TTC549 (cell line): ENCODE data around the gene COL18A1.

Source experiments
- FAIRE-seq: peaks from 2 replicates; lab custom pipeline; 2012; peaks lifted over from hg19 to GRCh38; lab: Jason Lieb, UNC

The COL18A1 gene

DNA sequence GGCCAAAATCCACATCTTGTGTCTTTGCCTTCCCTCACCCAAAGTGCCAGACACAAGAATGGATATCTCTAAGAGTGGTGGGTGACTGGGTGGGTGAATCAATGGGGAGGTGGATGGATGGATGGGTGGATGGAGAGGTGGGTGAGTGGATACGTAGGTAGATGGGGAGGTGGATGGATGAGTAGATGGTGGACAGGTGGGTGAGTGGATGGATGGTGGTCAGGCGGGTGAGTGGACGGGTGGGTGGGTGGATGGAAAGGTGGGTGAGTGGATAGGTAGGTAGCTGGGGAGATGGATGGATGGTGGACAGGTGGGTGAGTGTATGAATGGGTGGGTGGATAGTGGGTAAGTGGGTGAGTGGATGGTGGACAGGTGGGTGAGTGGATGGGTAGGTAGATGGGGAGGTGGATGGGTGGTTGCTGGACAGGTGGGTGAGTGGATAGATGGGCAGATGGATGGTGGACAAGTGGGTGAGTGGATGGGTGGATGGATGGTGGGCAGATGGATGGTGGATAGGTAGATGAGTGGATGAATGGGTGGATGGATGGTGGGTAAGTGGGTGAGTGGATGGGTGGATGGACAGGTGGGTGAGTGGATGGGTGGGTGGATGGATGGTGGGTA, 103.0 kb downstream of the COL18A1 start:
- no peak for FAIRE-seq

DNA sequence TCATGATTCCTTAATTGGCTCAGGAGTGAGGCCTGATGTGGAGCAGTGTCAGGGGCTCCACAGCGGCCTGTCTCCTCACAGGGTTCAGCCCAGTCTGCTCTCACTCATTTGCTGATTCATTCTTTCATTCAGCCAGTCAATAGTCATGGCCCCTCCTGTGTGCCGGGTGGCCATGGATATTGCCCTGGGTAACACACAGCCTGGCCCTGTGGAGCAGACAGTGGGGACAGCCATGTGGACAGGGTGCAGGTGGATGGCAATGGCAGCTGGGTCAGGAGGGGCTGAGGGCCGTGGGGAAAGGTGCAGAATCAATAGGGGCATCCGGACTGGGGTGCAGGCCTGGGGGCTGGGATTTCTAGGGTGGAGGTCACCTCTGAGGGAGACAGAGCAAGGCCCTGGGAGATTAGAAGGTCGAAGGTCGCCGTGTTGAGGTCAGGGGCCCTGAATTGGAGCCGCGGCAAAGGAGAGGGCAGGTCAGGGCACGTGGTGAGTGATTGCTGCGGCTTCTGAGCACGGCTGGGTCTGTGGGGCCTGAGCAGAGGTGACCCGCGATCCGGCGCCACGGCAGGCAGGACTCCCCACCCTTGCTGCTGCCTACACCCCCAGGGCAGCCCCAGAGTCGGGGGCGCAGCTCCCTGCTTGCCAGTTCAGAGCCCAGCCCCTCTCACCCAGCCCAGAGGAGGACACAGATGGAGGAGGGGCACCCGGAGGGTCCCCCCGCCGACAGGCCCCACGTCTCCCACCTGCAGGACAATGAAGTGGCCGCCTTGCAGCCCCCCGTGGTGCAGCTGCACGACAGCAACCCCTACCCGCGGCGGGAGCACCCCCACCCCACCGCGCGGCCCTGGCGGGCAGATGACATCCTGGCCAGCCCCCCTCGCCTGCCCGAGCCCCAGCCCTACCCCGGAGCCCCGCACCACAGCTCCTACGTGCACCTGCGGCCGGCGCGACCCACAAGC, 103.9 kb downstream of the COL18A1 start:
- no peak for FAIRE-seq

DNA sequence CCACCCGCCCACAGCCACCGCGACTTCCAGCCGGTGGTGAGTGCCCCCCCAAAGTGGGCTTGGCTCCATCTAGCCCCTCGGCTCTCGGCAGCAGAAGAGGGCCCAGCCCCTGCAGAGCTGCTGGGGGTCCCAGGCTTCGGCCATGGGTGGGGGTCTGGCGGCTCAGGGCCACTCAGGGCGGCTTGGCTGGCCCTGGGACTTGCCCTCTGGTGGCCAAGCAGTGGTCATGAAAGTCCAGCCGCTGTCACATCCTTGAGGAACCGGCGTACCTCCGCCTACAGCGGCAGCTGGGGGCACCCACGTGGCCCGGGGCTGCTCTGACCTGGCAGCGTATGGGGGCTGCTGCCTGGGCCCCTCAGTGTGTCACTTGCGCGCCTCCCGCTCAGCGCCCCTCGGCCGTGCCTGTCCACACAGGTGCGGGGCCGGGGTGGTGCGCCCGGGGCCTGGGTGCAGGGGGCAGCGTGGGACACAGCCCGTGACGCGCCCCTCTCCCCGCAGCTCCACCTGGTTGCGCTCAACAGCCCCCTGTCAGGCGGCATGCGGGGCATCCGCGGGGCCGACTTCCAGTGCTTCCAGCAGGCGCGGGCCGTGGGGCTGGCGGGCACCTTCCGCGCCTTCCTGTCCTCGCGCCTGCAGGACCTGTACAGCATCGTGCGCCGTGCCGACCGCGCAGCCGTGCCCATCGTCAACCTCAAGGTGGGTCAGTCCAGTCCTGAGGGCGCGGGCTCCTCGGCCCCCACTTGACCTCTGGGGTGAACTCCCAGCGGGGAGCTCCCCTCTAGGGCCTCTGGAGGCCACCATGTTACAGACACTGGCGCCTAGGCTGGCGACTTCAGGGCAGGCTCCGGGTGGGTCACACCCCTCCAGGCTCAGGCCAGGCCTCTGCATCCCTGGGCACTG, 104.9 kb downstream of the COL18A1 start:
- no peak for FAIRE-seq

DNA sequence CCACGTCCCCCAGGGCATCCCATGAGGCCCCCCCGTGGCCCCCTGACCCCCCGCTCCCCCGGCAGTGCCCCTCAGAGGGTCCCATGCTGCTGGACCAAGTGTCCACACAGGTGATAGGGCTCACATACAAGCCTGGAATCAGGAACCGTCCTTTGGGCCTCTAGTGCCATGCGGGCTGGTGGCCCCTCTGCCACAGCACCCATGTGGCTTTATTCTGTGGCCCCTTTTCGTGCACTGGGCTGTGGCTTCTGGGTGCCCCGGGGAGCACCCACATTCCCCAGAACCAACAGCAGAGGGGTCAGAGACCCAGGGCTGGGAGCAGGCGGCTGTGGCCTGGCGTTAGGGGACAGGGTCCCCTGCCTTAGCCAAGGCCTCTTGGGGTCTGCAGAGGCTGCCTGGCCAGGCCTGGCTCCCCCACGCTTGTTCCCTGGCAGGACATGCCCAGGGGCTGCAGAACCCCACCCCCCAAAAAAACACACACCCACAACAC, 105.5 kb downstream of the COL18A1 start:
- no peak for FAIRE-seq

DNA sequence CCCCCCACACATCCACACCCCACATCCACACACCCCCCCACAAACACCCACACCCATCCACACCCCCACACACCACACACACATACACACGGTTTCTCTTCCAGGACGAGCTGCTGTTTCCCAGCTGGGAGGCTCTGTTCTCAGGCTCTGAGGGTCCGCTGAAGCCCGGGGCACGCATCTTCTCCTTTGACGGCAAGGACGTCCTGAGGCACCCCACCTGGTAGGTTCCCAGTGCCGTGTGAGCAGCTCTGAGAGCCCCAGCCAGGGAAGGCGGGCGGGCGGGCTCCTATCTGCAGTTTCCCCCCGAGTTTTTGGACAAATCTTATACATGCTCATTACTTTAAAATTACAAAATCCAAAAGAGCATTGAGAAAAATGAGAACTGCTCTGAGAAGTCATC, 106.0 kb downstream of the COL18A1 start:
- no peak for FAIRE-seq

DNA sequence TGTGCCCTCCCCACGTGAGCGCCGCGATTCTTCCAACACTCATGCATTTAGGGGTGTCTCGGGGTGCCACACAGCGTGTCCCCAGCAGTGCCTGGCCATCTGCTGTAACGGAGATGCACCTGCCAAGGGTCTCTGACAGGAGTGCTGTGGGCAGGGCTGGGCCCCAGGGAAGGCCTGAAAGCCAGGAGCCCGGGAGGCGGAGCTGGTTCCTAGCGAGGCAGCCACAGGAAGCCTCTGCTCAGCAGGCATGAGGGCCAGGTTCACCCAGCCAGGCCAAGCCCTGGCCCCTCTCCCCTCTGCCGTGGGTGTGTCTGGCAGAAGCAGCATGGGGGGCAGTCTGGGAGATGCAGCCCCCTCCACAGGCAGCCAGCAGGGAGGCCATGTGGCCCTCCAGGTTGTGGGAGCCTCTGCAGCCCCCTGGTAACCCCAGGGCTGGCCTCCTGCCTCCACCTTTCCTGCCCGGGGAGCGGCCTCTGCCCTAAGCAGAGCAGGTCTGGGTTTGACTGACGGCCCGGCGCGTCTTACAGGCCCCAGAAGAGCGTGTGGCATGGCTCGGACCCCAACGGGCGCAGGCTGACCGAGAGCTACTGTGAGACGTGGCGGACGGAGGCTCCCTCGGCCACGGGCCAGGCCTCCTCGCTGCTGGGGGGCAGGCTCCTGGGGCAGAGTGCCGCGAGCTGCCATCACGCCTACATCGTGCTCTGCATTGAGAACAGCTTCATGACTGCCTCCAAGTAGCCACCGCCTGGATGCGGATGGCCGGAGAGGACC, 106.9 kb downstream of the COL18A1 start:
- no peak for FAIRE-seq

DNA sequence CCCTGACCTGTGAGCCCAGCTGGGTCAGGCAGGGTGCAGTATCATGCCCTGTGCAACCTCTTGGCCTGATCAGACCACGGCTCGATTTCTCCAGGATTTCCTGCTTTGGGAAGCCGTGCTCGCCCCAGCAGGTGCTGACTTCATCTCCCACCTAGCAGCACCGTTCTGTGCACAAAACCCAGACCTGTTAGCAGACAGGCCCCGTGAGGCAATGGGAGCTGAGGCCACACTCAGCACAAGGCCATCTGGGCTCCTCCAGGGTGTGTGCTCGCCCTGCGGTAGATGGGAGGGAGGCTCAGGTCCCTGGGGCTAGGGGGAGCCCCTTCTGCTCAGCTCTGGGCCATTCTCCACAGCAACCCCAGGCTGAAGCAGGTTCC, 107.6 kb downstream of the COL18A1 start:
- no peak for FAIRE-seq

DNA sequence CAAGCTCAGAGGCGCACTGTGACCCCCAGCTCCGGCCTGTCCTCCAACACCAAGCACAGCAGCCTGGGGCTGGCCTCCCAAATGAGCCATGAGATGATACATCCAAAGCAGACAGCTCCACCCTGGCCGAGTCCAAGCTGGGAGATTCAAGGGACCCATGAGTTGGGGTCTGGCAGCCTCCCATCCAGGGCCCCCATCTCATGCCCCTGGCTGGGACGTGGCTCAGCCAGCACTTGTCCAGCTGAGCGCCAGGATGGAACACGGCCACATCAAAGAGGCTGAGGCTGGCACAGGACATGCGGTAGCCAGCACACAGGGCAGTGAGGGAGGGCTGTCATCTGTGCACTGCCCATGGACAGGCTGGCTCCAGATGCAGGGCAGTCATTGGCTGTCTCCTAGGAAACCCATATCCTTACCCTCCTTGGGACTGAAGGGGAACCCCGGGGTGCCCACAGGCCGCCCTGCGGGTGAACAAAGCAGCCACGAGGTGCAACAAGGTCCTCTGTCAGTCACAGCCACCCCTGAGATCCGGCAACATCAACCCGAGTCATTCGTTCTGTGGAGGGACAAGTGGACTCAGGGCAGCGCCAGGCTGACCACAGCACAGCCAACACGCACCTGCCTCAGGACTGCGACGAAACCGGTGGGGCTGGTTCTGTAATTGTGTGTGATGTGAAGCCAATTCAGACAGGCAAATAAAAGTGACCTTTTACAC, 108.2 kb downstream of the COL18A1 start:
- FAIRE-seq, result no peak

DNA sequence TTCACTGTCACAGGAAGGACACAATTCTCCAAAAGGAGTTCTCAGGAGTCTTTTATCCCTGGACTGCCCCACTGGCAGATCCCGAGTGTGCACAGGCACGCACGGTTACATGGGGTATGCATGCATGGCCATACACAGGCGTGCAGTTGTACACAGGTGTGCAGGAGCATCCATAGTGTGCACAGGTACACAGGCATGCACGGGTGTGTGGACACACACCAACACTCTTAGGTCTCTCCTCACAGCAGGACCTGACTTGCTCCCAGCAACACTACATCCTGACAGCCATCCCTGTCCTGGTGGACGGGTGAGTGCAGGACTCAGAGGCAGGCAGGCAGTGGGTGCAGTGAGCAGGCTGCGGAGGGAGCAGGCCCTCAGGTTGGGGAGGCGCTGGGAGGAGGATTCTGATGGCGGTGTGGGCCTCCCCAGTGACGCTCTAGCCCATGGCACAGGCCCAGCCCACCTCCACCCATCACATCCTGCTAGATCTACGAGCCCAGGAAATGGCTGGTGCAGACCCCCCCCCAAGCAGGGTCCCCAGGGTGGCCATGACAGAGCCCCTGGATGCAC, 108.9 kb downstream of the COL18A1 start:
- FAIRE-seq, result no peak

DNA sequence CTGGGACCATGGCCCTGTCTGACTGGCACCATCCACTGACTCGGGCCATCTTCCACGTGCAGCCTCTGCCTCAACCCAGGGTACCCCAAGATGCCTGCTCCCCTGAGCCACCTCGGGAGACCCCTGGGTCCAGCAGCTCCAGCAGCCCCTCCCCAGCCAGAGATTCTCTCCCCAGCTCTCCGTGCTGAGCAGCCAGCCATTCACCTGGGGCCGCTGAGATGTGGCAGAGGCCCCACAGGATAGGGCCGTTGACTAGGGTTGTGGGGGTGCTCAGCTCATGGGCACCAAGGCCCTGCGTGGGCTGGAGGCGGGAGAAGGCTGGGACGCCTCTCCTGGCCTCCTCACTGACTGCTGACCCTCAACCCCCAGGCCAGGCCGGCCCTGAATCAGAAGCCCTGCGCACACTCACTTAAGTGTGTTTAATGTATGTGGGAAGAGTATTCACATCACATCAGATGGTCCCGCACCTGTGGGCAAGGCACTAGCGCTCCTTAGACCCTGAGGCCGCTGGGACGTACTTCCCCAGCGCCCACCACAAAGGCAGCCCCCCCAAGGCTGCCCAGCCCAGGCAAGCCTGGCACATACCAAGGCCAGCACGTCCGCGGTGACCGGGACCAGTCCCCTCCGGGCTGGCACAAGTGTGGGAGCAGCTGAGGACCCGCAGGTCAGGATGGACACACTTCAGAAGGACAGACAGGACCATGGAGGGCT, 109.5 kb downstream of the COL18A1 start:
- FAIRE-seq, result no peak

DNA sequence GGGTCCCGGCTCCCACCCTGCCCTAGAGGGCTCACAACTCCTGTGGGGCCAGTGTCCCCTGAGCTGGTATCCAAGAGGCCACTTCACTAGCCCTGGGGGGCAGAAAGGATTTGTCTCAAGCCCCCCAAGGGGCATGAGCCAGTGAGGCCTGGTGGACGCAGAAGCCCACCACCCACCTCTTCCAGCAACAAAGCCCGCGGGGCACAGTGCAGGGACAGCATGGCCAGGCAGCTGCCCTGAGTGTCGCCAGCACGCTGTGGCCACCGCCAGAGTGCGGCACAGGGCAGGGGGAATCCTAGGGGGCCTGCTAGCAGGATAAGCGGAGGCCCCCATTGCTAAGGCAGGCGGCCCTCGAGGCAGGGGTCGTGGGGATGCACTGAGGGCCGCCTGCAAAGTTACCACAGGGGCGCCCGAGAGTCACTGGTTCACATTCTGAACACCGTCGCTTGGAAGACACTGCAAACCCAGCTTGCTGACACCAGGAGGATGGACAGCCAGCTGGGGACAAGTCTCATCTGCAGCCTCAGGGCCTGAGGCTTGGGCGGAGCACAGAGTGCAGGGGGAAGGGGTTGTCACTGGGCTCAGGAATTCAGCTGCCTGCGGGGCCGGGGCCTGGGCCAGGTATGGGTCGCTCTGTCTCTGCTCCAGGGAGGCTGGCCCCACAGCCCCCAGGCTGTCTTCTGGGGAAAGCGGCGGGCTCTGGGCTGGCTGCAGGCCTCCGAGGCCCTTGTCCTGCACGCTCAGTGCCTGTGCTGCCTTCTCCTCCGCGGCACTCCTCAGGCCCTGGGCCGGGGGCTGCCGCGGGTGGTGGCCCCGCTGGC, 110.5 kb downstream of the COL18A1 start:
- FAIRE-seq, result no peak

DNA sequence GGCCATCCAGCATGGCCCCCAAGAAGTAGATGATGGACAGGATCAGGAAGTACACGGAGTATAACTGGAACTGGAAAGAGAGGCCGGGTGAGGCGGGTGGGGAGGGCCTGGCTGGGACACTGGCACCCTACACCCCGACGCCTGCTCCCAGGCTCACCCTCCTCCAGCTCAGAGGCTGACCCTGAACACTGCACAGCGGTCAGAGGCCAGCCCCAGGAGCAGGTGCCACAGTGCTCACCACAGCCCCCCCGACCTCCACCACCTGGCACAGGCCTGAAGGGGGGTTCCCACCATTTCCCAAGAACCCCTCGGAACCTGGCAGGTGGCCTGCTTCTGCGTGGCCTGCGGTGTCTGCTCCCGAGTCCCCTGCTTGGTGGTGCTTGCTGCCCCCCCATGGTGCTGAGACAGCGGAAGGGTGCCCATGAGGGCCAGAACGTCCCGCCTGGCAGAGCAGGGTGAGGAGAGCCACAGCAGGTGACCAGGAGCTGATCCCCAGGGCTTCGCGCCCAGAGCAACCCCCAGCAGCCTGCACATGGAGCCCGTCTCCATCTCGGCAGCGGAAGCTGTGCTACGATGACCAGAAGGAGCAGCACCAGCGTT, 111.2 kb downstream of the COL18A1 start:
- no peak for FAIRE-seq

DNA sequence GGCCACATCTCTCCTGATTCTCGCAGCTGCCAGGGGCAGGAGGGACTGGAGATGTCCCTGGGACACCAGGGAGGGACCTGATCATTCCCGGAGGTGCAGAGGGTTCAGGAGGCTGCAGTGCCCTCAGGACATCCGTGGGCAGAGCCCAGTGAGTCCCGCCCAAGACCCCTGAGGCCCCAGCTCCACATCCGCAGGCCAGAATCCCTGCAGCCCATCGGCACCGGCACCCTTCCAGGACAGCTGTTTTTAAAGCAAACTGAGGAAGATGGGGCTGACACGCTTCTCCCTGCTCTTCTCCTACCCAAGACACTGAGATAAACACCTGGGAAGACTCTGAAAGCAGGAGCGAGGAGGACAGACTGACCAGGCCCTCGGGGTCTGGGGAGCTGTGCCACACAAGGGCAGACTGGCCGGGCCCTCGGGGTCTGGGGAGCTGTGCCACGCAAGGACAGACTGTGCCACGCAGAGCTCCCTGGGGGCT, 111.7 kb downstream of the COL18A1 start:
- no peak for FAIRE-seq

DNA sequence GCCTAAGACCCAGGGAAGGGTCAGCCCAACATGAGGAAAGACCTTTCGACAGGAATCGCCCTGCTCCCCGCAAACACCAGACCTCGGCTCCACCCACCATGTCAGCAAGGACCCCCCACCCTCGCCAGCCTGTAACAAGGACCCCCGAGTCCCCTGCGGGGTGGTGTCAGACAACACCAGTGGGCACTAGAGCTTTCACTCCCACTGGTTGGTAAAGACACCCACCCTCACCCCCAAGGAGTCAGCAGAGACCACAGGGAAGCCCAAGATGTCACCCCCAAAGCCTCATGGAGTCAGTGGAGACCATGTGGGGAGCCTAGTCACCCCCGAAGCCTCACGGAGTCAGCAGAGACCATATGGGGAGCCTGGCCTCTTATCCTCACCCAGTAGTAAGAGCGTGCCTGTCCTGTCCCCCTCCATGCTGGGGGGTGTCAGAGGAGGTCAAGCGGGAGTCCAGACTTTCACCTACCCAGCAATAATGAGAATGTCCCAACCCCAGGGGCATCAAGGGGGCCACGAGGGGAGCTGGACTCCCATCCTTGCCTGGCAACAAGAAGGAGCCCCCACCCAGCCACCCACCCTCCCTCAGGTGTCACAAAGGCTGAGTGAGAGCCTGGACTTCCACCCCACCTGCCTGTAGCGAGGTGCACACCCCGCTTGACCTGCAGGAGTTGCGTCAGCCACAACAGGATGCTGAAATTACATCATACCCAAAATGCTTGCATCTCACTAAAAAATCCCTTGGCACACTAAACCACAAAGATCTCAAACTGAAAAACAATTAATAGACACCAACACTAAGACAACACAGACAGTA, 112.5 kb downstream of the COL18A1 start:
- FAIRE-seq, result no peak

DNA sequence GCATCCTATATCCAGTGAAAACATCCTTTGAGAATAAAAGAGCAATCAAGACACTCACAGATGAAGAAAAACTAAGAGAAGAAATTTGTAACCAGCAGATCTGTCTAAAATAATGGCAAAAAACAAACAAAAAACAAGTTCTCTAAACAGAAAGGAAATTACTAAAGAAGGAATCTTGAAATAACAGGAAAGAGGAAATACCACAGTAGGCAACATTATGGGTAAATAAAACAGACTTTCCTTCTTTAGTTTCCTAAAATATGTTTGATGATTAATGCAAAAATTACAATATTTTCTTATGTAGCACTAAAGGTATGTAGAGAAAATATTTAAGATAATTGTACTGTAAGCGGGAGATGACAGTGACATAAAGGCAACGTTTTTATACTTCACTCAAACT, 113.8 kb downstream of the COL18A1 start:
- no peak for FAIRE-seq

DNA sequence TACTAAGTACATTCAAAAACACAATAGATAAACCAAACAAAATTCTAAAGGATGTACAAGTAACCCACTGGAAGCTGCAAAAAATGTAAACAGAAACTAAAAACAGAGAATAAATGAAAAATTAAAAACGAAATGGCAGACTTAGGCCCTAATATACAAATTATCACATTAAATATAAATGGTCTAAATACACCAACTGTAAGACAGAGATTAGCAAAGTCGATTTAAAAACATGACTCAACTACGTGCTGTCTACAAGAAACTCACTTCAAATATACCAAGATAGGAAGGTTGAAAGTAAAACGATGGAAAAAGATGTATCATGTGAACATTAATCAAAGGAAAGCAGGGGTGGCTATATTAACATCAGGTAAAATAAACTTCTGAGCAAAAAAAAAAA, 114.2 kb downstream of the COL18A1 start:
- no peak for FAIRE-seq

DNA sequence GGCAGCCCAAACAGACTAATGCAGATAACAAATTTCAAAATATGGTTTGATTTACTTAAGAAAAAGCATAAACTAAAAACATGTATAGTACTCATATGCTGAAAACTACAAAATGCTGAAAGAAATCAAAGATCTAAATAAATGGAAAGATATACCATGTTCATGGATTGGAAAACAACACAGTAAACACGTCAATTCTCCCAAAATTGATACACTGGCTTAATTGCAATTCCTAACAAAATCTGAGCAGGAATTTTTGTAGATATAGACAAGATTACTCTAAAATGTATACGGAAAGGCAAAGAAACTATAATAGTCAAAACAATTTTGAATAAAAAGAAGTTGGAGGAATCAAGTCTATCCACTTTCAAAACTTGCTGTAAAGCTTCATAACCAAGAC, 116.3 kb downstream of the COL18A1 start:
- FAIRE-seq, result no peak

DNA sequence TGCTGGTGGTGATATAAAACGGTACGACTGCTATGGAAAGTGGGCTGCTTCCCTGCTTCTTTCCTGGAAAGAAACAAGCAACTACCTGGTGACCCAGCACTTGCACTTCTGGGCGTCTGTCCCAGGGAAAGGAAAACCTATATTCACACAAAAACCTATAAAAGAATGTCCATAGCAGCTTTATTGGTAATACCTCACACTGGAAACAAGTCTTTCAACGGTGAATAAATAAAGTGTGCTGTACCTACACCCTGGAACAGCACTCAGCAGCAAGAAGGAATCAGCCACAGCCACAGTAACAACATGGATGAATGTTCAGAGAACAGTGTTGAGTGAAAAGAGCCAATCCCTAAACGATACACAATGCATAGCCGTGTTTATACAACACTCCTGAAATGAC, 117.4 kb downstream of the COL18A1 start:
- FAIRE-seq, result no peak
